Tibial nerve (tissue), 4 donors: ENCODE results near the gene STIM1.

Experiments
- CTCF ChIP-seq, 5 experiments: fragments of 200-600 bp in 3 of 5; fragments of 450-650 bp in 2 of 5; sonication (generic) in 3 of 5; IDR thresholded peaks; one replicate each; pipeline ENCODE4 v1.5.1; 2016 to 2019; ENCODE audit warnings: antibody characterized with exemption in 5 of 5, mild to moderate bottlenecking in 3 of 5, moderate library complexity in 2 of 5
- EP300 ChIP-seq, 2 donors: sonication (generic); formaldehyde crosslinking; IDR thresholded peaks; one replicate each; pipeline ENCODE4 v1.6.1; 2017; ENCODE audit warnings: antibody characterized with exemption in 2 of 2, mild to moderate bottlenecking in 1 of 2

- TF ChIP-seq CTCF (IDR thresholded peaks at IDR 0.05) = no peak
- no peak for TF ChIP-seq EP300 (IDR thresholded peaks at IDR 0.05)
Observed at GRCh38 chr11:4134806-4135205, 279.3 kb downstream of the STIM1 start.
